Tibial artery (tissue), 4 donors: ENCODE data around the gene NSUN6.

Experiments
- DNase-seq, 2 donors: peaks; one replicate each; pipeline ENCODE4 v3.0.0-alpha.2; 2019
- H3K27ac ChIP-seq, 2 donors: fragments of 200-600 bp; sonication (generic) in 1 of 2; 1 replicate in 1 of 2; 2 replicates in 1 of 2; pipeline ENCODE4 v1.5.1; 2018 to 2019; ENCODE audit warnings: mild to moderate bottlenecking in 1 of 2
- H3K27me3 ChIP-seq, 2 donors: fragments of 200-600 bp; sonication (generic) in 1 of 2; one replicate each; pipeline versions ENCODE4 v1.5.1 to v1.6.0; 2016 to 2019
- H3K36me3 ChIP-seq, 3 donors: fragments of 200-600 bp; sonication (generic) in 2 of 3; one replicate each; pipeline ENCODE4 v1.5.1; 2016 to 2019; ENCODE audit warnings: mild to moderate bottlenecking in 2 of 3
- H3K4me1 ChIP-seq, 4 donors: fragments of 200-600 bp; sonication (generic) in 2 of 4; 1 replicate in 3 of 4; 2 replicates in 1 of 4; pipeline ENCODE4 v1.5.1; 2016 to 2019
- H3K4me3 ChIP-seq, 2 donors: fragments of 200-600 bp; sonication (generic) in 1 of 2; 1 replicate in 1 of 2; 2 replicates in 1 of 2; pipeline ENCODE4 v1.5.1; 2018 to 2019; ENCODE audit warnings: mild to moderate bottlenecking in 2 of 2
- H3K9me3 ChIP-seq, 3 donors: fragments of 200-600 bp; sonication (generic) in 1 of 3; one replicate each; pipeline ENCODE4 v1.5.1; 2016 to 2019
- intact Hi-C: fragments of 100-400 bp; cut with DNase I; formaldehyde crosslinking; loops from one replicate; pipeline ENCODE4 v1.15.0; 2023; ENCODE audit warnings: low total_unique reads
- TF ChIP-seq, protein P1 (sequence below), 2 experiments: fragments of 200-600 bp in 1 of 2; fragments of 450-650 bp in 1 of 2; IDR thresholded peaks; one replicate each; pipeline ENCODE4 v1.5.1; 2017 to 2019; ENCODE audit warnings: antibody characterized with exemption in 2 of 2, mild to moderate bottlenecking in 1 of 2, moderate library complexity in 1 of 2

The NSUN6 gene

DNA sequence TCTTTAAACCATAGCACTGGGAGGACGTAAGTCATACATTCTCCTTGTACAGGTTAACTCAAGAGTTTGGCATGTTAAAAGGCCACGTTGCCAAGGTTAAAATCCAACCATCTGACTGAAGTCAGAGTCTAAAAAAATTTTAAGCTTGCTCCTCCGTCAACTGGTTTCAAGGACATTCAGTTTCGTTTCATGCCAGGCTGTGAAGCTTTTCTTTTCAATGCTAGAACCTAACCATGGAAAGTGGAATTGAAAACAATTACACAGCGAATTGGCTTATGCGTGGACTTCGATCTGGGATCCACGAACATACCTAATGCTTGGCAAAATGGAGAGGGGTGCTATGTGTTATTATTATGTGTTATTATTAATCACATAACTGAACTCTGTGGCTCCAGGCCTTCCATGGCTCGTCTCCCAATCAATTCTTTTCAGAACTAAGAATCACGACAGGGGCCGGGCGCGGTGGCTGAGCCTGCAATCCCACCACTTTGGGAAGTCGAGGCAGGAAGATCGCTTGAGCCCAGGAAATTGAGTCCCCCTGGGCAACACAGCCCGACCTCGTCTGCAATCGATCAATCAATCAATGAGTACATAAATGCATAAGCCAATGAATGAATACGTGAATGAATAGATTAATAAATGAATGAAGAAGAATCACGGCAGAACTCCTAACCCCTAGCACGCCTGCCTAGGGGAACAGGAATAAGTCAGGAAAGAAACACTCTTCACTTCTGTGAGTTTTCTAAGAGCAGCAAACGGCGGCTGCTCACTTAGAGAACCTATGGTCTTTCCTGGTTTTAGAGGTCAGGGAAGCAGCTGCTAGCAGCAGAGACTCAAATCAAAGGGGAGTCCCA is 7.1 kb upstream of the NSUN6 start:
- Histone ChIP-seq H3K27me3 (no peaks in the 10 kb centered on the region), H3K27ac (peak overlapping the region; percentile 94 to 99), H3K4me1 (peaks cover 0 to 39% (median 18%) of the 10 kb centered on the region in 4 donors), H3K4me3 (peak overlapping the region; percentile 67 to 99), H3K36me3 (no peaks in the 10 kb centered on the region), H3K9me3 (no peaks in the 10 kb centered on the region)
- no peak for DNase-seq
- intact Hi-C loops = no loop called here
- TF ChIP-seq, protein P1, sequence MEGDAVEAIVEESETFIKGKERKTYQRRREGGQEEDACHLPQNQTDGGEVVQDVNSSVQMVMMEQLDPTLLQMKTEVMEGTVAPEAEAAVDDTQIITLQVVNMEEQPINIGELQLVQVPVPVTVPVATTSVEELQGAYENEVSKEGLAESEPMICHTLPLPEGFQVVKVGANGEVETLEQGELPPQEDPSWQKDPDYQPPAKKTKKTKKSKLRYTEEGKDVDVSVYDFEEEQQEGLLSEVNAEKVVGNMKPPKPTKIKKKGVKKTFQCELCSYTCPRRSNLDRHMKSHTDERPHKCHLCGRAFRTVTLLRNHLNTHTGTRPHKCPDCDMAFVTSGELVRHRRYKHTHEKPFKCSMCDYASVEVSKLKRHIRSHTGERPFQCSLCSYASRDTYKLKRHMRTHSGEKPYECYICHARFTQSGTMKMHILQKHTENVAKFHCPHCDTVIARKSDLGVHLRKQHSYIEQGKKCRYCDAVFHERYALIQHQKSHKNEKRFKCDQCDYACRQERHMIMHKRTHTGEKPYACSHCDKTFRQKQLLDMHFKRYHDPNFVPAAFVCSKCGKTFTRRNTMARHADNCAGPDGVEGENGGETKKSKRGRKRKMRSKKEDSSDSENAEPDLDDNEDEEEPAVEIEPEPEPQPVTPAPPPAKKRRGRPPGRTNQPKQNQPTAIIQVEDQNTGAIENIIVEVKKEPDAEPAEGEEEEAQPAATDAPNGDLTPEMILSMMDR (IDR thresholded peaks at IDR 0.05) = no peak

DNA sequence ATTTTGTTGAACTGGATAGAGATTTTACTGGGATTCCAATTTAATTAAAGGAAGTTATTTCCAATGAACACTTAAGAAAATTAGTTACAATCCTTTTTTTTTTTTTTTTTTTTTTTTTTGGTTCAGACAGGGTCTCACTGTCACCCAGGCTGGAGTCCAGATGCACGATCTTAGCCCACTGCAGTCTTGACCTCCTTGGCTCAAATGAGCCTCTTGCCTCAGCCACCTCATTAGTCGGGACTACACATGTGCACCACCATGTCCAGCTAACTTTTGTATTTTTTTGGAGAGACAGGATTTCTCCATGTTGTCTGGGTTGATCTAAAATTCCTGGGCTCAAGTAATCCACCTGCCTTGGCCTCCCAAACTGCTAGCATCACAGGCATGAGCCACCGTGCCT is 5.3 kb upstream of the NSUN6 start:
- intact Hi-C loops = no loop called here
- TF ChIP-seq, protein P1 (IDR thresholded peaks at IDR 0.05) = no peak
- H3K4me1 ChIP-seq = peaks cover 0 to 29% (median 15%) of the 10 kb centered on the region in 4 donors
- H3K9me3 ChIP-seq = no peaks in the 10 kb centered on the region
- H3K27ac ChIP-seq = no peak overlapping the region
- no peak for DNase-seq
- no peaks in the 10 kb centered on the region for H3K36me3 ChIP-seq
- no peak overlapping the region for H3K4me3 ChIP-seq
- no peaks in the 10 kb centered on the region for H3K27me3 ChIP-seq

DNA sequence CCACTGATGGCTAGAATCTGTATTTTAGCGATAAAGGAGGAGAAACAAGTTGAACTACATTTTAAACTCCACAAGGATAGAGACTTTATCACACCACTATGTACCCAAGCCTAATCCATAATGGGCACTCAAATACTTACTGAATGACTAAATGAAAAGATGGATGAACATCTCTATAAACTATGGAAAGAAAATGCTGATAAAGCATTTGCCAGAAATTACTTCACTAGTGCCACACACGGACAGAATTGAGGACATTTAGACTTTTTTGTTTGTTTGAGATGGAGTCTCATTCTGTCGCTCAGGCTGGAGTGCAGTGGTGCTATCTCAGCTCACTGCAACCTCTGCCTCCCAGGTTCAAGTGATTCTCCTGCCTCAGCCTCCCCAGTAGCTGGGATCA is 1.7 kb upstream of the NSUN6 start:
- no peaks in the 10 kb centered on the region for H3K27me3 ChIP-seq
- intact Hi-C loops = no loop called here
- TF ChIP-seq, protein P1 (IDR thresholded peaks at IDR 0.05) = no peak
- no peaks in the 10 kb centered on the region for H3K9me3 ChIP-seq
- peaks cover 0 to 30% (median 16%) of the 10 kb centered on the region in 4 donors for H3K4me1 ChIP-seq
- no peak overlapping the region for H3K4me3 ChIP-seq
- no peaks in the 10 kb centered on the region for H3K36me3 ChIP-seq
- no peak overlapping the region for H3K27ac ChIP-seq
- no peak for DNase-seq

- H3K27ac ChIP-seq = peak overlapping the region in 1 of 2 donors; percentile 84
- no peaks in the 10 kb centered on the region for H3K27me3 ChIP-seq
- H3K9me3 ChIP-seq = no peaks in the 10 kb centered on the region
- DNase-seq = no peak
- intact Hi-C loops = no loop called here
- TF ChIP-seq, protein P1 (IDR thresholded peaks at IDR 0.05) = no peak
- H3K36me3 ChIP-seq = peaks cover 0 to 10% (median 0%) of the 10 kb centered on the region in 3 donors
- peak overlapping the region; percentile 65 to 67 for H3K4me3 ChIP-seq
- peaks cover 0 to 23% (median 16%) of the 10 kb centered on the region in 4 donors for H3K4me1 ChIP-seq
These were observed 886 bp downstream of the NSUN6 start for GRCh38 chr10:18650404-18650997.

DNA sequence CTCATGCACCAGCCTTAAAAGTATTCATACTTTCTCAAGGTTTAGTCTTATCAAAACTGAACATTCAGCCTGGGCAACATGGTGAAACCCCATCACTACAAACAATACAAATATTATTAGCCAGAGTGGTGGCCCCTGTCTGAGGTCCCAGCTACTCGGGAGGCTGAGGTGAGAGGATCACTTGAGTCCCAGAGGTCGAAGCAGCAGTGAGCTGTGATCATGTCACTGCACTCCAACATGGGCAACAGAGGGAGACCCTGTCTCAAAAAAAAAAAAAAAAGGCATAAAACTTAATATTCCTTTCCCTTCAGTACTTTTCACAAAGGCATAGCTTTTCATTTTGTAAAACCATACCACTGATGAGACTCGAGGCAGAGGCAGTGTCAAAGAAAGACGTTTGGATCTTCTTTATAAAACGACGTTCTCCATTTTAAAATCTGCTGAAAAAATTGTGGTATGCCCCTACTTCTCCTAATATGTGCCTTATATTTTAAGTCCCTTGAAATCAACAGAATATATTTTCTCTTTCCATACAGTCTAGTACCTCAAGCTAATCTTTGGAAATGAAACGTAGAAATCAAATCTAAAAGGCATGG is 1.9 kb downstream of the NSUN6 start:
- no peak for DNase-seq
- peaks cover 0 to 12% (median 0%) of the 10 kb centered on the region in 3 donors for H3K36me3 ChIP-seq
- H3K4me1 ChIP-seq = peaks cover 0 to 23% (median 16%) of the 10 kb centered on the region in 4 donors
- no peak overlapping the region for H3K4me3 ChIP-seq
- H3K9me3 ChIP-seq = no peaks in the 10 kb centered on the region
- TF ChIP-seq, protein P1 (IDR thresholded peaks at IDR 0.05) = no peak
- no peaks in the 10 kb centered on the region for H3K27me3 ChIP-seq
- intact Hi-C loops = no loop called here
- no peak overlapping the region for H3K27ac ChIP-seq
